H1 (cell line): ENCODE results near the gene VPS37C. TPM values are rescaled to one million over a fixed set of nuclear protein-coding genes. Genes with fewer than 3 reads are reported as not detected.
A peak's percentile ranks its signal among the peaks of the same experiment; 100 is the strongest.

ENCODE experiments used
- CTCF ChIA-PET: fragments of 300-600 bp; sonication (Branson Sonifier 250); formaldehyde crosslinking; loops from one replicate; lab custom pipeline; 2021; ENCODE audit not compliant: partially characterized antibody; lab: Charles Lee
- POLR2A ChIA-PET: fragments of 300-600 bp; sonication (Branson Sonifier 250); formaldehyde crosslinking; loops from one replicate; lab custom pipeline; 2021; ENCODE audit warnings: inconsistent platforms; ENCODE audit not compliant: partially characterized antibody; lab: Charles Lee
- DNase-seq, 2 experiments: peaks; one replicate each; pipeline versions ENCODE4 v3.0.0 to v3.0.0-alpha.2; 2010 to 2022; ENCODE audit warnings: low spot score in 2 of 2, low read depth in 1 of 2, mixed read lengths in 1 of 2
- FAIRE-seq: peaks from 2 replicates; lab custom pipeline; 2011; peaks lifted over from hg19 to GRCh38; lab: Jason Lieb, UNC
- H2AFZ ChIP-seq: 2 replicates; pipeline ENCODE4 v1.8.1; 2012; ENCODE audit warnings: low read length, inconsistent platforms
- H2AK5ac ChIP-seq: 2 replicates; pipeline ENCODE4 v1.6.1; 2013; ENCODE audit warnings: low read depth, low read length
- H2BK120ac ChIP-seq: replicated peaks from 2 replicates; pipeline ENCODE3; 2013; ENCODE audit warnings: low read depth, low read length, inconsistent platforms
- H2BK12ac ChIP-seq: 2 replicates; pipeline ENCODE4 v1.6.1; 2013; ENCODE audit warnings: low read depth, low read length
- H2BK15ac ChIP-seq: 2 replicates; pipeline ENCODE4 v1.6.1; 2013; ENCODE audit warnings: low read length
- H2BK20ac ChIP-seq: 2 replicates; pipeline ENCODE4 v1.6.1; 2013; ENCODE audit warnings: low read length
- H2BK5ac ChIP-seq: 2 replicates; pipeline ENCODE4 v1.6.1; 2013; ENCODE audit warnings: low read depth, low read length
- H3K14ac ChIP-seq: 2 replicates; pipeline ENCODE4 v1.6.1; 2013; ENCODE audit warnings: inconsistent platforms; ENCODE audit not compliant: insufficient read length
- H3K18ac ChIP-seq: 2 replicates; pipeline ENCODE4 v1.6.1; 2013; ENCODE audit warnings: low read length; ENCODE audit errors: extremely low read depth
- H3K23ac ChIP-seq: 2 replicates; pipeline ENCODE4 v1.6.1; 2013; ENCODE audit warnings: inconsistent platforms; ENCODE audit not compliant: insufficient read length
- H3K23me2 ChIP-seq: 2 replicates; pipeline ENCODE4 v1.6.1; 2013; ENCODE audit warnings: low read depth, low read length
- H3K27ac ChIP-seq: 2 replicates; pipeline ENCODE4 v1.6.1; 2011; ENCODE audit warnings: low read depth, low read length, inconsistent platforms
- H3K27me3 ChIP-seq, 4 experiments: replicated peaks in 1 of 4; 1 replicate in 1 of 4; 2 replicates in 3 of 4; pipeline versions ENCODE4 v1.6.1 to v1.8.1; 2011 to 2013; ENCODE audit warnings: low read length in 3 of 4, mild to moderate bottlenecking in 3 of 4, inconsistent platforms in 2 of 4, mixed read lengths in 2 of 4, moderate library complexity in 1 of 4; ENCODE audit not compliant: control insufficient read depth in 3 of 4, insufficient read depth in 3 of 4; ENCODE audit errors: extremely low read depth in 1 of 4
- H3K36me3 ChIP-seq, 4 experiments: 2 replicates each; pipeline versions ENCODE4 v1.6.1 to v1.8.1; 2011 to 2013; ENCODE audit warnings: mild to moderate bottlenecking in 4 of 4, low read length in 3 of 4, moderate library complexity in 2 of 4, control low read depth in 1 of 4, inconsistent platforms in 1 of 4; ENCODE audit not compliant: insufficient read depth in 4 of 4, control insufficient read depth in 2 of 4
- H3K4ac ChIP-seq: replicated peaks from 2 replicates; pipeline ENCODE3; 2013; ENCODE audit warnings: low read length, low read depth, mixed read lengths, inconsistent platforms; ENCODE audit not compliant: insufficient read length
- H3K4me1 ChIP-seq, 4 experiments: replicated peaks in 1 of 4; 1 replicate in 1 of 4; 2 replicates in 3 of 4; pipeline versions ENCODE4 v1.6.1 to v1.8.1; 2011 to 2013; ENCODE audit warnings: low read length in 3 of 4, inconsistent platforms in 2 of 4, mixed read lengths in 1 of 4; ENCODE audit not compliant: insufficient read depth in 4 of 4, control insufficient read depth in 3 of 4
- H3K4me2 ChIP-seq, 2 experiments: 2 replicates each; pipeline versions ENCODE4 v1.6.1 to v1.8.1; 2011 to 2013; ENCODE audit warnings: low read depth in 2 of 2, low read length in 2 of 2, control low read depth in 1 of 2, inconsistent platforms in 1 of 2, mild to moderate bottlenecking in 1 of 2; ENCODE audit not compliant: insufficient read depth in 1 of 2
- H3K4me3 ChIP-seq, 4 experiments: fragments of 200-600, 300-600 bp in 1 of 4; sonication (generic), shearing (Covaris generic), sonication (Bioruptor Twin) in 1 of 4; 2 replicates each; pipeline versions ENCODE4 v1.5.1 to v1.8.1; 2011 to 2016; ENCODE audit warnings: low read length in 4 of 4, low read depth in 3 of 4, control low read depth in 2 of 4, inconsistent platforms in 2 of 4, mild to moderate bottlenecking in 2 of 4, mixed read lengths in 1 of 4, moderate library complexity in 1 of 4; ENCODE audit not compliant: insufficient read depth in 2 of 4; ENCODE audit errors: extremely low read depth in 1 of 4
- H3K56ac ChIP-seq: replicated peaks from 2 replicates; pipeline ENCODE3; 2013; ENCODE audit warnings: low read depth, mild to moderate bottlenecking, mixed read lengths, low read length, inconsistent platforms; ENCODE audit not compliant: insufficient read length
- H3K79me1 ChIP-seq: 2 replicates; pipeline ENCODE4 v1.6.1; 2013; ENCODE audit warnings: low read depth, low read length, control low read depth
- H3K79me2 ChIP-seq, 2 experiments: 2 replicates each; pipeline versions ENCODE4 v1.6.1 to v1.8.1; 2012 to 2013; ENCODE audit warnings: low read length in 2 of 2, mild to moderate bottlenecking in 2 of 2, inconsistent platforms in 1 of 2; ENCODE audit not compliant: insufficient read depth in 2 of 2, control insufficient read depth in 1 of 2
- H3K9ac ChIP-seq, 4 experiments: replicated peaks in 1 of 4; 1 replicate in 1 of 4; 2 replicates in 3 of 4; pipeline versions ENCODE4 v1.6.1 to v1.8.1; 2011 to 2013; ENCODE audit warnings: low read depth in 3 of 4, low read length in 3 of 4, control low read depth in 2 of 4, mild to moderate bottlenecking in 2 of 4, moderate library complexity in 2 of 4, inconsistent platforms in 1 of 4; ENCODE audit errors: extremely low read depth in 1 of 4
- H3K9me3 ChIP-seq, 2 experiments: 2 replicates each; pipeline versions ENCODE4 v1.6.1 to v1.8.1; 2012 to 2013; ENCODE audit warnings: mild to moderate bottlenecking in 2 of 2, moderate library complexity in 2 of 2, control low read depth in 1 of 2, inconsistent platforms in 1 of 2, low read depth in 1 of 2, low read length in 1 of 2, mixed read lengths in 1 of 2; ENCODE audit not compliant: insufficient read depth in 2 of 2
- H4K20me1 ChIP-seq, 2 experiments: replicated peaks in 1 of 2; 2 replicates each; pipeline versions ENCODE3 to v1.8.1; 2011 to 2013; ENCODE audit warnings: inconsistent platforms in 2 of 2, low read length in 2 of 2, mild to moderate bottlenecking in 1 of 2; ENCODE audit not compliant: insufficient read depth in 2 of 2, control insufficient read depth in 1 of 2
- H4K5ac ChIP-seq: 2 replicates; pipeline ENCODE4 v1.6.1; 2013; ENCODE audit warnings: low read length, low read depth, mixed read lengths, inconsistent platforms; ENCODE audit not compliant: insufficient read length
- H4K8ac ChIP-seq: 2 replicates; pipeline ENCODE4 v1.8.0; 2013; ENCODE audit warnings: mild to moderate bottlenecking, moderate library complexity, low read length, inconsistent platforms; ENCODE audit not compliant: insufficient read depth; ENCODE audit errors: extremely low read depth
- H4K91ac ChIP-seq: replicated peaks from 2 replicates; pipeline ENCODE3; 2013; ENCODE audit warnings: low read length, mixed read lengths, inconsistent platforms; ENCODE audit not compliant: insufficient read length
- KDM1A ChIP-seq: fragments of 200-600, 300-600 bp; sonication (generic); IDR thresholded peaks from 2 replicates; pipeline ENCODE4 v1.7.1; 2016; ENCODE audit warnings: mild to moderate bottlenecking, low read length, borderline replicate concordance
- POLR2A ChIP-seq, 2 experiments: IDR thresholded peaks; 1 replicate in 1 of 2; 2 replicates in 1 of 2; pipeline ENCODE4 v1.6.1; 2011; ENCODE audit warnings: low read depth in 2 of 2, low read length in 2 of 2, mild to moderate bottlenecking in 2 of 2; ENCODE audit errors: control extremely low read depth in 1 of 2
- WGBS, 2 experiments: shearing (Covaris generic) in 1 of 2; methylation state at CpG; one replicate each; pipeline versions ENCODE4 v1.1.6 to v1.1.7; 2013 to 2015; ENCODE audit warnings: low lambda C conversion rate in 2 of 2, mixed read lengths in 2 of 2, inconsistent platforms in 1 of 2, low coverage in 1 of 2, missing lambda C conversion rate in 1 of 2; ENCODE audit not compliant: insufficient replicate concordance in 2 of 2, insufficient coverage in 1 of 2, insufficient read length in 1 of 2; ENCODE audit errors: extremely low coverage in 1 of 2, missing lambda C conversion rate in 1 of 2; 5-methylcytosine and 5-hydroxymethylcytosine counted together
- polyA plus RNA-seq, 7 experiments: library from polyadenylated mRNA; depleted of rRNA in 3 of 7; stranded (reverse) in 5 of 7; unstranded in 2 of 7; fragments of >200 nt in 5 of 7; fragments of 200-250 nt in 2 of 7; gene quantifications; 1 replicate in 5 of 7; 2 replicates in 1 of 7; 4 replicates in 1 of 7; pipeline versions ENCODE4 v1.2.1 to v1.2.3, GENCODE V29; 2011 to 2013; ENCODE audit warnings: missing spikeins in 2 of 7, mixed read lengths in 2 of 7
- total RNA-seq: library from RNA; stranded (reverse); fragmentation: NEBNext Ultra II Directional; extraction: Animal tissue kit (Norgen Biotek cat#: 25700); gene quantifications from 2 replicates; pipeline ENCODE4 v1.2.1, GENCODE V29; 2021

VPS37C gene
- total and polyA plus RNA-seq, 2 of the 8 experiments (the other 6 are each of a cell fraction or from before 2014, with no cell fraction given) = 12.9 to 21.0 TPM

DNA sequence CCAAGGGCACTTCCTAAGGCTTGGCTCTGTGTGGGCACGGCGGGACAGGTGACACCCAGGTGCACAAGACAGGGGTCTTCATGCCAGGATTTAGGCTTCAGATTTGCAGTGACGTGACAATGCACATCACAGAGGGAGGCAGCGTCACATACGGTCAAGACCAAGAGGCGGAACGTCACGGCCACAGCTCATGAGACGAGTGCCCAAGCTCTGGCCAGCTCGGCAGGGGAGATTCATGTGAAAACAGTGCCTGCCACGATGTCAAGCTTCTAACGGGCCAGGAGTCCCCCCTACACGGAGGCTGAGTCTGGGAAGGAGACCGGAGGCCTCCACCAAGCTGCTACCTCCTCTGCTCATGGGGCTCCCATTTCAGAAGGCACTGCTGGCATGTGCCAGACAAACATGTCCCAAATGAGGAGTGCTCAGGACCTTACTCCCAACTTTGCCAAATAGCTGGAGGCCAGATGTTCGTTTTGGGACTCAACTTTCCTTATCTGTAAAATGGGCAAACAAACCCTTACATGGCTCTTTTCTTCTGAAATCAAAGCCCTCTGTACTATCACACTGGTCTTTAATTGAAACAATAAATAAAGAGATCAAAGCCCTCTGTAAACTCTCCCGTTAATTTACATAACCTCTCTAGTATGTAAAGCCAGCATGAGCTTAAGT, 16.6 kb downstream of the VPS37C start:
- Histone ChIP-seq H4K5ac (no peak overlapping the region), H3K27ac (no peak overlapping the region), H3K27me3 (no peaks in the 10 kb centered on the region), H2AK5ac (no peak overlapping the region), H3K4ac (no peak overlapping the region), H2BK20ac (no peak overlapping the region), H2BK12ac (no peak overlapping the region), H3K23ac (no peak overlapping the region), H3K18ac (no peak overlapping the region), H4K8ac (no peak overlapping the region; the same call in 1 of the 2 replicates), H2AFZ (no peak overlapping the region), H4K20me1 (peaks cover 13% of the 10 kb centered on the region in 2 experiments), H3K9ac (no peak overlapping the region), H3K14ac (no peak overlapping the region), H2BK15ac (no peak overlapping the region), H2BK120ac (no peak overlapping the region), H3K79me1 (peaks cover 9% of the 10 kb centered on the region; the same call in 1 of the 2 replicates), H3K36me3 (no peaks in the 10 kb centered on the region), H3K4me2 (no peak overlapping the region), H3K23me2 (no peaks in the 10 kb centered on the region), H3K79me2 (peaks cover 0 to 40% of the 10 kb centered on the region in 2 experiments; a peak in 2 of 4 replicates), H4K91ac (no peak overlapping the region), H3K56ac (no peak overlapping the region), H3K4me3 (no peak overlapping the region), H2BK5ac (no peak overlapping the region), H3K4me1 (peaks cover 0 to 2% (median under 1%) of the 10 kb centered on the region in 4 experiments; a peak in 3 of 7 replicates), H3K9me3 (no peaks in the 10 kb centered on the region)
- 92% methylated on average over 16 of the region's 16 CpGs; no CpG with 5 or more reads in 1 of the 2 experiments for WGBS, 2 experiments
- ChIA-PET CTCF (interaction anchor here (0.7 to 1.3 kb wide), 3 partner anchors 146 to 373 kb away, joined by 3 to 4 read pairs (median 3); no protein-coding TSS in a partner anchor), POLR2A (no interaction called here)
- FAIRE-seq = no peak
- TF ChIP-seq POLR2A (IDR thresholded peaks at IDR 0.05; ENCODE audit: control extremely low read depth in 1 of 2, low read depth in 2 of 2, low read length in 2 of 2) (no peak), KDM1A (peak; percentile 66; the same call in 1 of the 2 replicates)
- no peak for DNase-seq
